K562 (cell line): Measurements from ENCODE around the gene HPD. TPM values are rescaled to one million over a fixed set of nuclear protein-coding genes. Genes with fewer than 3 reads are reported as not detected.
A peak's percentile ranks its signal among the peaks of the same experiment; 100 is the strongest.

Experiments
- ASH1L ChIP-seq: fragments of 450-650 bp; IDR thresholded peaks from 2 replicates; pipeline ENCODE4 v1.6.1; 2018; ENCODE audit warnings: borderline replicate concordance, mild to moderate bottlenecking, low read depth; ENCODE audit not compliant: partially characterized antibody
- DDX20 ChIP-seq: fragments of 450-650 bp; IDR thresholded peaks from 2 replicates; pipeline ENCODE4 v1.6.1; 2016; ENCODE audit warnings: missing genetic modification characterization, low read depth, mild to moderate bottlenecking, missing compliant biosample characterization, moderate library complexity
- ETV6 ChIP-seq, 3 experiments: fragments of 150-350 bp in 1 of 3; sonication (generic) in 1 of 3; formaldehyde crosslinking in 1 of 3; IDR thresholded peaks; 2 replicates each; pipeline versions ENCODE4 v1.6.1 to v1.8.0; 2014 to 2022; ENCODE audit warnings: borderline replicate concordance in 2 of 3, low read depth in 2 of 3, antibody characterized with exemption in 1 of 3, low read length in 1 of 3, mild to moderate bottlenecking in 1 of 3, missing genetic modification reagents in 1 of 3
- JUN ChIP-seq, 2 experiments: sonication (generic) in 1 of 2; formaldehyde crosslinking in 1 of 2; IDR thresholded peaks; 2 replicates each; pipeline versions ENCODE4 v1.6.1 to v1.8.0; 2012 to 2022; ENCODE audit warnings: borderline replicate concordance in 2 of 2, mild to moderate bottlenecking in 2 of 2, improper control_type of control experiment in 1 of 2, low read depth in 1 of 2, low read length in 1 of 2, missing genetic modification reagents in 1 of 2
- KHSRP ChIP-seq: fragments of 450-650 bp; IDR thresholded peaks from 2 replicates; pipeline ENCODE4 v1.6.1; 2017
- KLF1 ChIP-seq: fragments of 450-650 bp; IDR thresholded peaks from 2 replicates; pipeline ENCODE4 v1.6.1; 2016; ENCODE audit warnings: missing genetic modification characterization, missing compliant biosample characterization
- MCM3 ChIP-seq: fragments of 450-650 bp; IDR thresholded peaks from 2 replicates; pipeline ENCODE4 v1.6.1; 2016
- POLR2AphosphoS2 ChIP-seq: IDR thresholded peaks from 2 replicates; pipeline ENCODE4 v1.6.1; 2012; ENCODE audit warnings: low read length, improper control_type of control experiment
- TAL1 ChIP-seq: fragments of 450-650 bp; IDR thresholded peaks from 2 replicates; pipeline ENCODE4 v1.6.1; 2016; ENCODE audit warnings: mild to moderate bottlenecking
- ZBTB26 ChIP-seq: fragments of 450-650 bp; formaldehyde crosslinking; IDR thresholded peaks from 2 replicates; pipeline ENCODE4 v1.4.0; 2022; ENCODE audit warnings: missing genetic modification characterization
- ZFP30 ChIP-seq: fragments of 250-450 bp; sonication (Bioruptor Pico); IDR thresholded peaks from 2 replicates; pipeline ENCODE4 v1.8.0; 2022; ENCODE audit warnings: moderate library complexity, mild to moderate bottlenecking, inconsistent platforms, borderline replicate concordance
- ZKSCAN1 ChIP-seq: fragments of 150-350 bp; IDR thresholded peaks from 2 replicates; pipeline ENCODE4 v1.6.1; 2016; ENCODE audit warnings: low read depth, low read length
- ZNF407 ChIP-seq: fragments of 450-650 bp; IDR thresholded peaks from 2 replicates; pipeline ENCODE4 v1.6.1; 2016; ENCODE audit warnings: low read depth
- polyA plus RNA-seq, 8 experiments: library from polyadenylated mRNA; depleted of rRNA in 4 of 8; stranded (reverse) in 5 of 8; unstranded in 3 of 8; fragments of >200 nt; fragmentation: Nextera tagmentation in 2 of 8; fragmentation: Illumina TruSeq in 1 of 8; extraction: Ambion mirVana in 2 of 8; extraction: Trizol in 1 of 8; gene quantifications; 2 replicates each; pipeline versions ENCODE4 v1.2.1 to v1.2.3, GENCODE V29; 2011 to 2014; ENCODE audit warnings: inconsistent platforms in 1 of 8, missing spikeins in 1 of 8
- total RNA-seq, 7 experiments: library from RNA; depleted of rRNA in 6 of 7; stranded (reverse); fragments of >200 nt in 6 of 7; fragmentation: Illumina TruSeq in 2 of 7; extraction: Trizol in 2 of 7; gene quantifications; 2 replicates each; pipeline versions ENCODE4 v1.2.1 to v1.2.3, GENCODE V29; 2011 to 2021; ENCODE audit warnings: low replicate concordance in 1 of 7
- TF ChIP-seq, protein P1 (sequence below): fragments of 250-450 bp; sonication (Bioruptor Pico); IDR thresholded peaks from 2 replicates; pipeline ENCODE4 v1.5.0; 2021; ENCODE audit warnings: mild to moderate bottlenecking, moderate library complexity

The HPD gene
- total and polyA plus RNA-seq, 9 of the 15 experiments (the other 6 are each of a cell fraction or from before 2014, with no cell fraction given) = 0.06 to 0.29 (median 0.07) TPM; not detected in 4

GRCh38 chr12:121888478-121889273, 30.0 kb upstream of the HPD start, which contains the start of gene PSMD9 (continued):
- TF ChIP-seq ZBTB26 (CRISPR knock-in tag) (no peak), KLF1 (tag) (peak; percentile 99), ETV6 (IDR thresholded peaks at IDR 0.05; ENCODE audit: borderline replicate concordance in 1 of 2, low read depth in 2 of 2, low read length in 1 of 2) (no peak), ETV6 (CRISPR knock-in tag; IDR thresholded peaks at IDR 0.05; ENCODE audit: borderline replicate concordance) (peak; percentile 88), DDX20 (tag) (no peak), TAL1 (no peak), ZFP30 (CRISPR knock-in tag) (no peak), JUN (IDR thresholded peaks at IDR 0.05; ENCODE audit: borderline replicate concordance, low read depth, low read length) (peak; percentile 96), JUN (CRISPR knock-in tag; IDR thresholded peaks at IDR 0.05; ENCODE audit: borderline replicate concordance) (peak; percentile 96), ZKSCAN1 (peak; percentile 53; the same call in 1 of the 2 replicates), POLR2AphosphoS2 (no peak), ASH1L (no peak), MCM3 (no peak), ZNF407 (peak; percentile 97), KHSRP (no peak)
- TF ChIP-seq, protein P1, sequence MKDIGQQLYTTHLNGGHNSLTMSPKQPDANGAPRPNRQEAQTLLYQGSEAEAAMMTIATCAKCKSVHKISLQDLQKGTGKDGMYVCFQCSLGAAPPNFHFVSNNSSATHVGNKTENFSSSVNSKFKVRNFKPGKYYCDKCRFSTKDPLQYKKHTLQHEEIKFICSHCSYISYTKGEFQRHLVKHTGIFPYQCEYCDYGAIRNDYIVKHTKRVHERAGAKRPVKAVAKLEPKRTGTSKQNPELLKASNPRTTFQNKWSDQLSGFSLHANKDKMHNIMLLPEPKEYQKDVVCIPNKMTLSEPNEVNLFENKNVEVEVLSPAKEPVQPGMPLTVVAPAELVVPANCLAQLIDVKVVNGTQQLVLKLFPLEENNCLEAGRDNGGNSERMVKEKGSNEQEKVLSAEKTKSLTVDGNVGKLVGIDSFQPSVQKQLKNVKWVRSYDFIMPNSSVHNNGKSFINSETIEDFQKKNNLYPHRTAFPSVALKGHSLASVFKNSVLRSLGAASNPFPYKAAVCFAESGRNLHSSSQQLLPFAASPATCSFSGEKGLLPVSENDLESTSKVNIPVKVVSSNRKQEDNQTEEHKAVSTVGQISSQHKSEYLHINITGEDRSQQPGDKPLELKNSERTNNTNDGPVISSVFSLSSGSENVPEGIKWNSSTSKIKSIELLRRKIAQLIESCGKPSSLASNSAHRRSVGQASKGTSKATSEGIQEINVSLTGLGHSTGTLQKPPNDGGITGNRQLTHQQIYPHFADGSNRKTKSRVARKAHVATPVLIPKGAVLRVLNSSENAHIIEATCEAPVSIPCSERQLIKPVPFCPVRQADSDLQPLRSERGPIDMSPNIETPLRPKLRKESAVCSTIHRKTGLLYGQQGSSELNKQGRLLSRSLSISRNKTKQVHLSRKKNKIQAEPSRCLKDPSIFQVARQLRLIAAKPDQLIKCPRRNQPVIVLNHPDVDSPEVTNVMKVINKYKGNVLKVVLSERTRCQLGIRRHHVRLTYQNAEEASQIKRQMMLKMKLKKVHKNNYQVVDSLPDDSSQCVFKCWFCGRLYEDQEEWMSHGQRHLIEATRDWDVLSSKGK (CRISPR knock-in tag) = no peak
